H9 (cell line): Measurements from ENCODE around the gene VWA3A. TPM values are rescaled to one million over a fixed set of nuclear protein-coding genes. Genes with fewer than 3 reads are reported as not detected.
A peak's percentile ranks its signal among the peaks of the same experiment; 100 is the strongest.

Experiments
- DNase-seq: peaks from one replicate; pipeline ENCODE4 v3.0.0-alpha.2; 2017
- H2AFZ ChIP-seq: one replicate; pipeline ENCODE4 v1.6.1; 2013; ENCODE audit warnings: mild to moderate bottlenecking, low read length, control low read depth, moderate library complexity
- H2AK5ac ChIP-seq: 2 replicates; pipeline ENCODE4 v1.6.1; 2013; ENCODE audit warnings: low read length, control low read depth, mixed read lengths; ENCODE audit not compliant: insufficient read length
- H2BK120ac ChIP-seq: one replicate; pipeline ENCODE4 v1.6.1; 2013; ENCODE audit warnings: low read depth, mild to moderate bottlenecking, low read length, control low read depth, inconsistent platforms; ENCODE audit not compliant: poor library complexity, severe bottlenecking
- H2BK12ac ChIP-seq: 2 replicates; pipeline ENCODE4 v1.6.1; 2013; ENCODE audit warnings: low read length, control low read depth, mixed read lengths, low read depth; ENCODE audit not compliant: insufficient read length
- H2BK15ac ChIP-seq: 2 replicates; pipeline ENCODE4 v1.6.1; 2013; ENCODE audit warnings: low read depth, low read length, control low read depth
- H2BK20ac ChIP-seq: one replicate; pipeline ENCODE4 v1.6.1; 2013; ENCODE audit warnings: low read depth, mild to moderate bottlenecking, low read length, control low read depth, inconsistent platforms; ENCODE audit not compliant: poor library complexity, severe bottlenecking
- H2BK5ac ChIP-seq: 2 replicates; pipeline ENCODE4 v1.6.1; 2013; ENCODE audit warnings: low read length, control low read depth, mixed read lengths; ENCODE audit not compliant: insufficient read length
- H3K14ac ChIP-seq: 2 replicates; pipeline ENCODE4 v1.6.1; 2013; ENCODE audit warnings: low read length, control low read depth; ENCODE audit not compliant: insufficient read depth
- H3K18ac ChIP-seq: 2 replicates; pipeline ENCODE4 v1.6.1; 2013; ENCODE audit warnings: low read depth, mild to moderate bottlenecking, mixed read lengths, low read length, control low read depth; ENCODE audit not compliant: insufficient read length
- H3K23ac ChIP-seq: 2 replicates; pipeline ENCODE4 v1.6.1; 2013; ENCODE audit warnings: low read length, control low read depth, mixed read lengths, low read depth; ENCODE audit not compliant: insufficient read length
- H3K23me2 ChIP-seq: 2 replicates; pipeline ENCODE4 v1.6.1; 2013; ENCODE audit warnings: low read depth, mild to moderate bottlenecking, mixed read lengths, low read length, control low read depth; ENCODE audit not compliant: insufficient read length, poor library complexity, severe bottlenecking
- H3K27ac ChIP-seq: 2 replicates; pipeline ENCODE4 v1.5.1; 2013; ENCODE audit warnings: low read length, control low read depth, mixed read lengths, low read depth; ENCODE audit not compliant: insufficient read length
- H3K27me3 ChIP-seq: 2 replicates; pipeline ENCODE4 v1.6.1; 2013; ENCODE audit warnings: low read length, control low read depth, inconsistent platforms; ENCODE audit not compliant: insufficient read depth
- H3K4ac ChIP-seq: 2 replicates; pipeline ENCODE4 v1.6.1; 2013; ENCODE audit warnings: low read depth, mild to moderate bottlenecking, control low read depth, inconsistent platforms, low read length, moderate library complexity
- H3K4me1 ChIP-seq: 2 replicates; pipeline ENCODE4 v1.6.1; 2013; ENCODE audit warnings: low read length, control low read depth, inconsistent platforms; ENCODE audit not compliant: insufficient read depth
- H3K4me2 ChIP-seq: 2 replicates; pipeline ENCODE4 v1.6.1; 2013; ENCODE audit warnings: low read length, control low read depth, mixed read lengths; ENCODE audit not compliant: insufficient read length, insufficient read depth
- H3K56ac ChIP-seq: 2 replicates; pipeline ENCODE4 v1.6.1; 2013; ENCODE audit warnings: low read depth, mild to moderate bottlenecking, mixed read lengths, low read length, control low read depth; ENCODE audit not compliant: insufficient read length
- H3K79me1 ChIP-seq: 2 replicates; pipeline ENCODE4 v1.6.1; 2013; ENCODE audit warnings: low read depth, mild to moderate bottlenecking, moderate library complexity, low read length, control low read depth, inconsistent platforms; ENCODE audit not compliant: insufficient read depth, poor library complexity, severe bottlenecking
- H3K79me2 ChIP-seq: 2 replicates; pipeline ENCODE4 v1.6.1; 2013; ENCODE audit warnings: low read length, control low read depth, inconsistent platforms; ENCODE audit not compliant: insufficient read depth
- H3K9ac ChIP-seq: 2 replicates; pipeline ENCODE4 v1.6.1; 2013; ENCODE audit warnings: low read length, control low read depth, mixed read lengths; ENCODE audit not compliant: insufficient read length; ENCODE audit errors: extremely low read depth
- H3K9me3 ChIP-seq: one replicate; pipeline ENCODE4 v1.6.1; 2013; ENCODE audit warnings: low read depth, low read length, inconsistent platforms; ENCODE audit not compliant: control insufficient read depth
- H3T11ph ChIP-seq: one replicate; pipeline ENCODE4 v1.6.1; 2013; ENCODE audit warnings: mild to moderate bottlenecking, low read length, control low read depth, inconsistent platforms
- H4K20me1 ChIP-seq: one replicate; pipeline ENCODE4 v1.6.1; 2013; ENCODE audit not compliant: control insufficient read depth, insufficient read length, insufficient read depth
- H4K5ac ChIP-seq: 2 replicates; pipeline ENCODE4 v1.6.1; 2013; ENCODE audit warnings: low read depth, mild to moderate bottlenecking, mixed read lengths, low read length, control low read depth; ENCODE audit not compliant: insufficient read length
- H4K8ac ChIP-seq: replicated peaks from 2 replicates; pipeline ENCODE4 v1.6.1; 2013; ENCODE audit warnings: low read length, control low read depth, mixed read lengths, low read depth; ENCODE audit not compliant: insufficient read length
- H4K91ac ChIP-seq: 2 replicates; pipeline ENCODE4 v1.6.1; 2013; ENCODE audit warnings: low read depth, mild to moderate bottlenecking, moderate library complexity, mixed read lengths, low read length, control low read depth; ENCODE audit not compliant: insufficient read length
- H3K27ac Mint-ChIP-seq, 3 experiments: 2 replicates in 2 of 3; 3 replicates in 1 of 3; pipeline ENCODE4 v1.8.0; 2020 to 2021; ENCODE audit warnings: mixed read lengths in 3 of 3, mild to moderate bottlenecking in 1 of 3, moderate library complexity in 1 of 3
- H3K27me3 Mint-ChIP-seq: 2 replicates; pipeline ENCODE4 v1.8.0; 2021; ENCODE audit warnings: low read depth, mild to moderate bottlenecking, moderate library complexity, mixed read lengths
- H3K36me3 Mint-ChIP-seq, 3 experiments: 2 replicates in 2 of 3; 3 replicates in 1 of 3; pipeline ENCODE4 v1.8.0; 2020 to 2021; ENCODE audit warnings: low read depth in 3 of 3, mixed read lengths in 3 of 3; ENCODE audit not compliant: insufficient read depth in 1 of 3
- H3K4me1 Mint-ChIP-seq, 2 experiments: 2 replicates each; pipeline ENCODE4 v1.8.0; 2020; ENCODE audit warnings: mixed read lengths in 2 of 2
- H3K4me3 Mint-ChIP-seq, 2 experiments: 2 replicates in 1 of 2; 3 replicates in 1 of 2; pipeline ENCODE4 v1.8.0; 2020 to 2021; ENCODE audit warnings: mild to moderate bottlenecking in 2 of 2, mixed read lengths in 2 of 2, moderate library complexity in 1 of 2
- H3K9me3 Mint-ChIP-seq, 2 experiments: 2 replicates in 1 of 2; 3 replicates in 1 of 2; pipeline ENCODE4 v1.8.0; 2020; ENCODE audit warnings: mild to moderate bottlenecking in 2 of 2, mixed read lengths in 2 of 2, moderate library complexity in 1 of 2
- WGBS: extraction: QIAGEN DNeasy Blood & Tissue Kit; methylation state at CpG from one replicate; pipeline ENCODE4 v1.1.7; 2013; ENCODE audit warnings: missing lambda C conversion rate, low lambda C conversion rate, mixed read lengths; ENCODE audit not compliant: insufficient read length; ENCODE audit errors: extremely low coverage; 5-methylcytosine and 5-hydroxymethylcytosine counted together
- total RNA-seq: library from RNA; stranded (reverse); gene quantifications from 2 replicates; pipeline ENCODE4 v1.2.1, GENCODE V29; 2021
- TF ChIP-seq, protein P1 (sequence below): fragments of 200-600 bp; sonication (generic); conservative IDR thresholded peaks from 3 replicates; pipeline ENCODE4 v1.8.0; 2021; ENCODE audit warnings: antibody characterized with exemption, mild to moderate bottlenecking

The VWA3A gene
- total RNA-seq, 1 experiment from 2014 or later, result not detected

DNA sequence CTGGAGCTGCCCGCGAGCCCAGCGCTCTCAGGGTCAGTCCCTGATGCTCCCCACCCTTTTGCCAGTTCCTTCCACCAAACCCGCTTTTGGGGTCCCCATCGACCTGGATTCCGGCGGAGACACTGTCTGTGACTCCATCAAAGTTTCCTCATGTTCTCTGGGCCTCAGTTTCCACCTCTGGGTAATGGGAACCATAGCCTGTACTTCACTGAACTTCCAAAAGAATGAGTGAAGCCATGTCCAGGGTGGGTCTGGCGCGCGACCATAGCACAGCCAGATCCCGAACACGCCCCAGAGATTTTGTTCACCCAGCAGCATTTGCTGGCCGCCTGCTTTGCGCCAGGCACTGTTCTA, 70.3 kb downstream of the VWA3A start:
- H3K9me3 ChIP-seq, result no peaks in the 10 kb centered on the region
- H3K23ac ChIP-seq, result no peak overlapping the region
- no peak overlapping the region for H2AK5ac ChIP-seq
- no peak overlapping the region for H3K18ac ChIP-seq
- H3K27me3 ChIP-seq, result no peaks in the 10 kb centered on the region; the same call in 1 of the 2 replicates
- peaks cover 59% of the 10 kb centered on the region for H3K27me3 Mint-ChIP-seq
- H3K27ac Mint-ChIP-seq, result no peak overlapping the region
- H3K4ac ChIP-seq, result no peak overlapping the region
- H4K91ac ChIP-seq, result no peak overlapping the region
- H3K4me2 ChIP-seq, result peak overlapping the region; percentile 40
- H3K14ac ChIP-seq, result 0 out of 2 replicates have a peak overlapping the region, but pooled peaks have one; percentile 71
- WGBS, result no CpG with 5 or more reads among the region's 14 CpGs
- H3K9ac ChIP-seq, result no peak overlapping the region
- H3K36me3 Mint-ChIP-seq, result peaks cover 0 to 4% (median 0%) of the 10 kb centered on the region in 3 experiments; a peak in 3 of 7 replicates
- H3K56ac ChIP-seq, result no peak overlapping the region
- no peak overlapping the region for H3K27ac ChIP-seq
- no peak overlapping the region for H2BK12ac ChIP-seq
- no peak overlapping the region for H2BK15ac ChIP-seq
- no peak overlapping the region for H3T11ph ChIP-seq
- H2BK20ac ChIP-seq, result no peak overlapping the region
- H3K79me1 ChIP-seq, result no peaks in the 10 kb centered on the region
- TF ChIP-seq, protein P1, sequence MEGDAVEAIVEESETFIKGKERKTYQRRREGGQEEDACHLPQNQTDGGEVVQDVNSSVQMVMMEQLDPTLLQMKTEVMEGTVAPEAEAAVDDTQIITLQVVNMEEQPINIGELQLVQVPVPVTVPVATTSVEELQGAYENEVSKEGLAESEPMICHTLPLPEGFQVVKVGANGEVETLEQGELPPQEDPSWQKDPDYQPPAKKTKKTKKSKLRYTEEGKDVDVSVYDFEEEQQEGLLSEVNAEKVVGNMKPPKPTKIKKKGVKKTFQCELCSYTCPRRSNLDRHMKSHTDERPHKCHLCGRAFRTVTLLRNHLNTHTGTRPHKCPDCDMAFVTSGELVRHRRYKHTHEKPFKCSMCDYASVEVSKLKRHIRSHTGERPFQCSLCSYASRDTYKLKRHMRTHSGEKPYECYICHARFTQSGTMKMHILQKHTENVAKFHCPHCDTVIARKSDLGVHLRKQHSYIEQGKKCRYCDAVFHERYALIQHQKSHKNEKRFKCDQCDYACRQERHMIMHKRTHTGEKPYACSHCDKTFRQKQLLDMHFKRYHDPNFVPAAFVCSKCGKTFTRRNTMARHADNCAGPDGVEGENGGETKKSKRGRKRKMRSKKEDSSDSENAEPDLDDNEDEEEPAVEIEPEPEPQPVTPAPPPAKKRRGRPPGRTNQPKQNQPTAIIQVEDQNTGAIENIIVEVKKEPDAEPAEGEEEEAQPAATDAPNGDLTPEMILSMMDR, result no peak
- H3K4me3 Mint-ChIP-seq, result peak overlapping the region; percentile 54 to 76
- H3K4me1 ChIP-seq, result no peaks in the 10 kb centered on the region
- H4K8ac ChIP-seq, result no peak overlapping the region
- no peaks in the 10 kb centered on the region for H4K20me1 ChIP-seq
- no peaks in the 10 kb centered on the region for H3K79me2 ChIP-seq
- no peak overlapping the region for H4K5ac ChIP-seq
- H3K23me2 ChIP-seq, result no peaks in the 10 kb centered on the region
- H2AFZ ChIP-seq, result no peak overlapping the region
- DNase-seq, result no peak
- no peak overlapping the region for H2BK5ac ChIP-seq
- H2BK120ac ChIP-seq, result no peak overlapping the region
- H3K4me1 Mint-ChIP-seq, result peaks cover 0 to 2% of the 10 kb centered on the region in 2 experiments; a peak in 1 of 4 replicates
- H3K9me3 Mint-ChIP-seq, result no peaks in the 10 kb centered on the region; a peak in 2 of 5 replicates
